Osteoblast (primary cell): ENCODE data around the gene LGMN. TPM values are rescaled to one million over a fixed set of nuclear protein-coding genes. Genes with fewer than 3 reads are reported as not detected.

Experiments
- DNase-seq: peaks from one replicate; pipeline ENCODE4 v3.0.0; 2011; ENCODE audit warnings: low spot score, mixed read lengths; ENCODE audit not compliant: insufficient read length; ENCODE audit errors: missing footprints
- H2AFZ ChIP-seq: 2 replicates; pipeline ENCODE4 v1.6.0; 2011; ENCODE audit warnings: mild to moderate bottlenecking, low read length
- H3K27ac ChIP-seq: 2 replicates; pipeline ENCODE4 v1.5.1; 2011; ENCODE audit warnings: mild to moderate bottlenecking, low read depth, low read length, moderate library complexity
- H3K27me3 ChIP-seq: 2 replicates; pipeline ENCODE4 v1.6.0; 2012; ENCODE audit warnings: mild to moderate bottlenecking, control low read depth, inconsistent platforms, low read length, moderate library complexity; ENCODE audit not compliant: insufficient read depth
- H3K36me3 ChIP-seq: 2 replicates; pipeline ENCODE4 v1.5.1; 2011; ENCODE audit warnings: mild to moderate bottlenecking, low read length, control low read depth, moderate library complexity; ENCODE audit not compliant: insufficient read depth
- H3K4me1 ChIP-seq: 2 replicates; pipeline ENCODE4 v1.5.1; 2011; ENCODE audit warnings: mild to moderate bottlenecking, low read length, control low read depth, moderate library complexity; ENCODE audit not compliant: insufficient read depth
- H3K4me2 ChIP-seq: 2 replicates; pipeline ENCODE4 v1.6.0; 2011; ENCODE audit warnings: mild to moderate bottlenecking, low read length; ENCODE audit not compliant: insufficient read depth
- H3K4me3 ChIP-seq: fragments of 200-600 bp; sonication (generic); 3 replicates; pipeline ENCODE4 v1.5.1; 2012; ENCODE audit warnings: mild to moderate bottlenecking, low read length, inconsistent platforms; ENCODE audit not compliant: insufficient read depth
- H3K79me2 ChIP-seq: 2 replicates; pipeline ENCODE4 v1.6.0; 2012; ENCODE audit warnings: mild to moderate bottlenecking, low read length, control low read depth, inconsistent platforms; ENCODE audit not compliant: insufficient read depth
- H3K9me3 ChIP-seq: 2 replicates; pipeline ENCODE4 v1.5.1; 2011; ENCODE audit warnings: low read depth, low read length, control low read depth
- H4K20me1 ChIP-seq: 2 replicates; pipeline ENCODE4 v1.6.0; 2012; ENCODE audit warnings: mild to moderate bottlenecking, low read length, control low read depth; ENCODE audit not compliant: insufficient read depth
- total RNA-seq: library from RNA; depleted of rRNA; stranded (reverse); fragments of >200 nt; gene quantifications from 2 replicates; pipeline ENCODE4 v1.2.3, GENCODE V29; 2012
- TF ChIP-seq, protein P1 (sequence below): IDR thresholded peaks from 2 replicates; pipeline ENCODE4 v1.5.1; 2011; ENCODE audit warnings: mild to moderate bottlenecking, low read depth, low read length, moderate library complexity; ENCODE audit errors: extremely low read depth

Gene LGMN
- total RNA-seq, 1 donor: 89.4 TPM

DNA sequence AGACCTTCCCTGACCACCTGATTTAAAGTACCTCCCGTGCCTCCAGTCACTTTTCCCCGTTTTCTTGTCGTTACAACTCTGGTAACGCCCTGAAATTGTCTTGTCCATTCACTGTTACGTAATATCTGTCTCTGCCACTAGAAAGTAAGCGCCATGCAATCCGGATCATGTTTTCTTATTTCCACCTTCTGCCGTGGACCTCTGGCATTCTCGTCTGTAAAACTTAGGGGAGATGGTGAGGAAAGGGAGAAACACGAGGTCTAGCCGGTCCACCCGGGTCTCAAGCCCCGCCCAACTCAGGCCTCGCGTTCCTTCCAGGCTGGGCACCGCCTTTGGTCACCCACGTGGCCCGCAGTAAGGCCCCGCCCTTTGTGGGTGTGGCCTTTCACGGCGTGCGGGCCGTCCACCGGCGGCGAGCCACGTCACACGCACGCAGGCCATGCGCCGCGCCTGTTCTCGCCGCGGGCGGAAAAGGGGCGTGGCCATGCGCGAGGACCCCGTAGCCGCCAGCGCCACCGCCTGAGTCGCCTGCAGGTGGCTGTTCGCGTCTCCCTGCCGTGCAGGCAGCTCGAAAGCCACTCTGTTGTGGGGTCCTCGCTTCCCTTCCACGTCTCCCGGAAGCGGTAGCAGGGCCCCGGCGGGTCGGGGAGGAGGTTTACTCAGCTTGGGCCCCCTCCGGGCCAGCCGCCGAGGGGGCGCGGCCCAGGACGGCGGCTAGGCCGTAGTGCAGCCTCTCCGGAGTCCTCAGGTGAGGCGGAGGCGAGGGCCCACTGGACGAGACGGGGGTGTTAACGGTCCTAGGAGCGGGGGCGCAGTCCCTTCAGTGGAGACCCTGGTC lies 45.5 kb upstream of the LGMN start, which contains the start of gene GOLGA5:
Gene GOLGA5 (plus strand): TSS at position 597 of the 838 bp plus-strand sequence. CDS start 3,133 bp downstream, outside the sequence.
- Histone ChIP-seq H2AFZ (peak within 1 kb of the TSS; percentile 91), H3K4me3 (peak within 1 kb of the TSS; percentile 94), H3K27ac (peak within 1 kb of the TSS; percentile 97), H3K9me3 (peaks cover 3% of the 10 kb centered on the region), H3K27me3 (no peaks in the 10 kb centered on the region), H3K4me1 (peaks cover 16% of the 10 kb centered on the region), H3K4me2 (peak within 1 kb of the TSS; percentile 95), H3K79me2 (peaks cover 44% of the 10 kb centered on the region), H3K36me3 (peaks cover 20% of the 10 kb centered on the region), H4K20me1 (peaks cover 5% of the 10 kb centered on the region)
- TF ChIP-seq, protein P1, sequence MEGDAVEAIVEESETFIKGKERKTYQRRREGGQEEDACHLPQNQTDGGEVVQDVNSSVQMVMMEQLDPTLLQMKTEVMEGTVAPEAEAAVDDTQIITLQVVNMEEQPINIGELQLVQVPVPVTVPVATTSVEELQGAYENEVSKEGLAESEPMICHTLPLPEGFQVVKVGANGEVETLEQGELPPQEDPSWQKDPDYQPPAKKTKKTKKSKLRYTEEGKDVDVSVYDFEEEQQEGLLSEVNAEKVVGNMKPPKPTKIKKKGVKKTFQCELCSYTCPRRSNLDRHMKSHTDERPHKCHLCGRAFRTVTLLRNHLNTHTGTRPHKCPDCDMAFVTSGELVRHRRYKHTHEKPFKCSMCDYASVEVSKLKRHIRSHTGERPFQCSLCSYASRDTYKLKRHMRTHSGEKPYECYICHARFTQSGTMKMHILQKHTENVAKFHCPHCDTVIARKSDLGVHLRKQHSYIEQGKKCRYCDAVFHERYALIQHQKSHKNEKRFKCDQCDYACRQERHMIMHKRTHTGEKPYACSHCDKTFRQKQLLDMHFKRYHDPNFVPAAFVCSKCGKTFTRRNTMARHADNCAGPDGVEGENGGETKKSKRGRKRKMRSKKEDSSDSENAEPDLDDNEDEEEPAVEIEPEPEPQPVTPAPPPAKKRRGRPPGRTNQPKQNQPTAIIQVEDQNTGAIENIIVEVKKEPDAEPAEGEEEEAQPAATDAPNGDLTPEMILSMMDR: no peak
- DNase-seq: peak; percentile 96

DNA sequence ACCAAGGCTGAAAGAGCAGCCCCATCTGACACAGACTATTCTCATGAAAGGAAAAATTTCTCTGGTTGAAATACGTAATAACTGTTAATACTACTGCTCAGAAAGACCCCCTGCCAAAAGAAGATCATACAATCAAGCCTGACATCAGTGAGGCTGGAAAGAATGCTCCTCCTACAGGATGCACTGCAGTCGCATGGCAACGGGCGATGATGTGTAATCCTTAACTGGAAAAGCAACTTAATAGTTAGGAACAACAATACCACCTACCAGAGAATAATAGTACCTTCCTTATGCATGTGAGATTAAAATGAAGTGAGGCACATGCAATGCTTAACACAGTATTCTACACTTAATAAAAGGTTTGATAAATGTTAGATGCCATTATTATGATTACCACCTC lies 44.5 kb upstream of the LGMN start:
- peaks cover 9% of the 10 kb centered on the region for H3K36me3 ChIP-seq
- H2AFZ ChIP-seq: no peak overlapping the region
- peaks cover 5% of the 10 kb centered on the region for H4K20me1 ChIP-seq
- TF ChIP-seq, protein P1: no peak
- peaks cover 34% of the 10 kb centered on the region for H3K79me2 ChIP-seq
- peaks cover 3% of the 10 kb centered on the region for H3K9me3 ChIP-seq
- H3K27ac ChIP-seq: no peak overlapping the region
- DNase-seq: no peak
- peak overlapping the region; percentile 95 for H3K4me2 ChIP-seq
- H3K4me1 ChIP-seq: peaks cover 16% of the 10 kb centered on the region
- no peaks in the 10 kb centered on the region for H3K27me3 ChIP-seq
- no peak overlapping the region for H3K4me3 ChIP-seq

GRCh38 chr14:92789457-92790089 lies 41.1 kb upstream of the LGMN start:
- H3K36me3 ChIP-seq: no peaks in the 10 kb centered on the region
- H3K4me2 ChIP-seq: no peak overlapping the region
- no peaks in the 10 kb centered on the region for H3K27me3 ChIP-seq
- H3K4me3 ChIP-seq: no peak overlapping the region
- H3K79me2 ChIP-seq: peaks cover 5% of the 10 kb centered on the region
- no peak for DNase-seq
- TF ChIP-seq, protein P1: no peak
- peaks cover 23% of the 10 kb centered on the region for H3K4me1 ChIP-seq
- no peaks in the 10 kb centered on the region for H4K20me1 ChIP-seq
- H3K27ac ChIP-seq: no peak overlapping the region
- peaks cover 3% of the 10 kb centered on the region for H3K9me3 ChIP-seq
- H2AFZ ChIP-seq: no peak overlapping the region

- Histone ChIP-seq H3K27ac (no peak overlapping the region), H3K4me2 (no peak overlapping the region), H3K9me3 (peaks cover 3% of the 10 kb centered on the region), H4K20me1 (no peaks in the 10 kb centered on the region), H2AFZ (no peak overlapping the region), H3K27me3 (no peaks in the 10 kb centered on the region), H3K36me3 (no peaks in the 10 kb centered on the region), H3K4me3 (no peak overlapping the region), H3K79me2 (no peaks in the 10 kb centered on the region), H3K4me1 (peaks cover 13% of the 10 kb centered on the region)
- TF ChIP-seq, protein P1: no peak
- no peak for DNase-seq
These were observed 39.1 kb upstream of the LGMN start for GRCh38 chr14:92787554-92787953.
